Astrocyte (in vitro differentiated cells and primary cell): Measurements from ENCODE around the gene AGT. TPM values are rescaled to one million over a fixed set of nuclear protein-coding genes. Genes with fewer than 3 reads are reported as not detected.

Source experiments
- DNase-seq: peaks from one replicate; pipeline ENCODE4 v3.0.0-alpha.2; 2010; ENCODE audit warnings: low read depth
- FAIRE-seq: peaks from 2 replicates; lab custom pipeline; 2011; peaks lifted over from hg19 to GRCh38; lab: Jason Lieb, UNC
- H2AFZ ChIP-seq: 2 replicates; pipeline ENCODE4 v1.6.0; 2012; ENCODE audit warnings: low read depth, low read length, inconsistent platforms
- H3K27ac ChIP-seq: 2 replicates; pipeline ENCODE4 v1.5.1; 2011; ENCODE audit warnings: low read depth, low read length, inconsistent platforms
- H3K27me3 ChIP-seq: 2 replicates; pipeline ENCODE4 v1.6.0; 2011; ENCODE audit warnings: low read length, inconsistent platforms; ENCODE audit not compliant: insufficient read depth
- H3K36me3 ChIP-seq: 2 replicates; pipeline ENCODE4 v1.5.1; 2011; ENCODE audit warnings: low read length, inconsistent platforms; ENCODE audit not compliant: insufficient read depth
- H3K4me1 ChIP-seq: 2 replicates; pipeline ENCODE4 v1.5.1; 2011; ENCODE audit warnings: low read length, inconsistent platforms; ENCODE audit not compliant: insufficient read depth
- H3K4me2 ChIP-seq: 2 replicates; pipeline ENCODE4 v1.6.0; 2012; ENCODE audit warnings: low read length, inconsistent platforms
- H3K4me3 ChIP-seq: 2 replicates; pipeline ENCODE4 v1.5.1; 2011; ENCODE audit warnings: low read depth, mild to moderate bottlenecking, low read length, inconsistent platforms; ENCODE audit not compliant: insufficient read depth
- H3K79me2 ChIP-seq: 2 replicates; pipeline ENCODE4 v1.6.0; 2012; ENCODE audit warnings: mild to moderate bottlenecking, low read length, inconsistent platforms; ENCODE audit not compliant: insufficient read depth
- H3K9ac ChIP-seq: 2 replicates; pipeline ENCODE4 v1.6.0; 2012; ENCODE audit warnings: mild to moderate bottlenecking, low read length, inconsistent platforms
- H3K9me3 ChIP-seq: 2 replicates; pipeline ENCODE4 v1.5.1; 2012; ENCODE audit warnings: low read depth, mild to moderate bottlenecking, low read length, inconsistent platforms; ENCODE audit not compliant: insufficient read depth
- H4K20me1 ChIP-seq: 2 replicates; pipeline ENCODE4 v1.6.0; 2012; ENCODE audit warnings: low read length, inconsistent platforms; ENCODE audit not compliant: insufficient read depth
- H3K27ac Mint-ChIP-seq: one replicate; pipeline ENCODE4 v1.8.0; 2021; ENCODE audit warnings: mild to moderate bottlenecking, mixed read lengths; ENCODE audit not compliant: unreplicated experiment
- H3K27me3 Mint-ChIP-seq: one replicate; pipeline ENCODE4 v1.8.0; 2021; ENCODE audit warnings: low read depth, mixed read lengths; ENCODE audit not compliant: unreplicated experiment
- H3K36me3 Mint-ChIP-seq: one replicate; pipeline ENCODE4 v1.8.0; 2021; ENCODE audit warnings: low read depth, mixed read lengths; ENCODE audit not compliant: unreplicated experiment
- H3K4me1 Mint-ChIP-seq: one replicate; pipeline ENCODE4 v1.8.0; 2021; ENCODE audit warnings: low read depth, mixed read lengths; ENCODE audit not compliant: unreplicated experiment
- H3K4me3 Mint-ChIP-seq: one replicate; pipeline ENCODE4 v1.8.0; 2021; ENCODE audit warnings: mild to moderate bottlenecking, moderate library complexity, mixed read lengths; ENCODE audit not compliant: unreplicated experiment
- H3K9me3 Mint-ChIP-seq: one replicate; pipeline ENCODE4 v1.8.0; 2021; ENCODE audit warnings: mild to moderate bottlenecking, mixed read lengths; ENCODE audit not compliant: unreplicated experiment
- EZH2 ChIP-seq: IDR thresholded peaks from 2 replicates; pipeline ENCODE4 v1.6.1; 2012; ENCODE audit warnings: mild to moderate bottlenecking, low read length, inconsistent platforms; ENCODE audit not compliant: insufficient read depth
- total RNA-seq: library from RNA; stranded (reverse); gene quantifications from 2 replicates; pipeline ENCODE4 v1.2.1, GENCODE V29; 2021
- TF ChIP-seq, protein P1 (sequence below): IDR thresholded peaks from 2 replicates; pipeline ENCODE4 v1.5.1; 2011; ENCODE audit warnings: low read depth, mild to moderate bottlenecking, inconsistent platforms, low read length, moderate library complexity; ENCODE audit not compliant: insufficient read depth

Gene AGT
- total RNA-seq, 1 donor from 2014 or later = 1.2 TPM

DNA sequence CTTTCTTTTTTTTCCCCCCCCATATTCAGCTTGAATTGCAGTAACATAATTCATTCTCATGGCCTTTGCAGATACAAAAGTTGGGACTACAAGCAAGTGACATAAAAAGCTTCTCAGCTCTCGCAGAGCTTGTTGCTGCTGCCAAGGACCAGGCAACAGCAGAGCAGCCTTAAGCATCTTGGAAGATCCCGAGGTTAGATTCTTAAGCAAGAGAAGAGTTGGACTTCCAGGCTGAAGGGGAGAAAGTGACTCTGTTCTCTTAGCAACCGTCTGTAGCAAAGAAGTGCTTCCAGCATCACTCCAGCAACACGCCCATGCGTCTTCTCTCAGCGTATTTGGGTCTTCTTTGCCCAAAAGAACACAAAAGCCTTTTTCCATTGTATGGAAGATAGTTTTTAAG is 20.7 kb downstream of the AGT start:
- Histone ChIP-seq H4K20me1 (no peaks in the 10 kb centered on the region), H2AFZ (no peak overlapping the region), H3K27ac (no peak overlapping the region), H3K4me2 (no peak overlapping the region), H3K36me3 (peaks cover 22% of the 10 kb centered on the region), H3K9ac (no peak overlapping the region), H3K4me3 (no peak overlapping the region), H3K4me1 (no peaks in the 10 kb centered on the region), H3K9me3 (no peaks in the 10 kb centered on the region), H3K79me2 (no peaks in the 10 kb centered on the region), H3K27me3 (no peaks in the 10 kb centered on the region)
- Mint-ChIP-seq H3K9me3 (no peaks in the 10 kb centered on the region), H3K27me3 (no peaks in the 10 kb centered on the region), H3K27ac (no peak overlapping the region), H3K36me3 (peaks cover 17% of the 10 kb centered on the region), H3K4me3 (no peak overlapping the region), H3K4me1 (peaks cover 8% of the 10 kb centered on the region)
- FAIRE-seq (no peak), DNase-seq (no peak)
- no peak for TF ChIP-seq EZH2
- TF ChIP-seq, protein P1, sequence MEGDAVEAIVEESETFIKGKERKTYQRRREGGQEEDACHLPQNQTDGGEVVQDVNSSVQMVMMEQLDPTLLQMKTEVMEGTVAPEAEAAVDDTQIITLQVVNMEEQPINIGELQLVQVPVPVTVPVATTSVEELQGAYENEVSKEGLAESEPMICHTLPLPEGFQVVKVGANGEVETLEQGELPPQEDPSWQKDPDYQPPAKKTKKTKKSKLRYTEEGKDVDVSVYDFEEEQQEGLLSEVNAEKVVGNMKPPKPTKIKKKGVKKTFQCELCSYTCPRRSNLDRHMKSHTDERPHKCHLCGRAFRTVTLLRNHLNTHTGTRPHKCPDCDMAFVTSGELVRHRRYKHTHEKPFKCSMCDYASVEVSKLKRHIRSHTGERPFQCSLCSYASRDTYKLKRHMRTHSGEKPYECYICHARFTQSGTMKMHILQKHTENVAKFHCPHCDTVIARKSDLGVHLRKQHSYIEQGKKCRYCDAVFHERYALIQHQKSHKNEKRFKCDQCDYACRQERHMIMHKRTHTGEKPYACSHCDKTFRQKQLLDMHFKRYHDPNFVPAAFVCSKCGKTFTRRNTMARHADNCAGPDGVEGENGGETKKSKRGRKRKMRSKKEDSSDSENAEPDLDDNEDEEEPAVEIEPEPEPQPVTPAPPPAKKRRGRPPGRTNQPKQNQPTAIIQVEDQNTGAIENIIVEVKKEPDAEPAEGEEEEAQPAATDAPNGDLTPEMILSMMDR = no peak

DNA sequence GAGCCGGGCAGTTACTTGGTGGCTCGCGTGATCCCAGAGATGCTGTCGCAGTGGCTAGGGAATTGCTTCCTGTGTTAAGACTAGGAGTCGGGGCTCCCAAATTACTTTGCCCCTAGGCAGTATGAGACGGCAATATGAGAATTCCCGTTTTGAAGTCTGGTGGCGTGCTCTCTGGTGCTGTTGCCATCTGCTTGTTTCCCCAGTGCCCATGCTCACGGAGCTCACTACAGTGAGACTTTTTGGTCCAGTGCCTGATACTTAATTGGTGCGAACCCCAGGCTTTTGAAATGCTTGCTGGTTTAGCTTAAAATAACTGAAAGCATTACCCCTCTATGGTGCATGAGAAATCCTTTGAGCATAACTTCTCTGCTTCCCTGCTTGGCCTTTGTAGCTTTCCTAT is 22.3 kb downstream of the AGT start:
- no peak overlapping the region for H3K9ac ChIP-seq
- no peaks in the 10 kb centered on the region for H3K27me3 Mint-ChIP-seq
- no peak overlapping the region for H3K4me2 ChIP-seq
- H3K4me1 Mint-ChIP-seq = peaks cover 8% of the 10 kb centered on the region
- H3K36me3 Mint-ChIP-seq = peaks cover 15% of the 10 kb centered on the region
- no peaks in the 10 kb centered on the region for H3K4me1 ChIP-seq
- no peak overlapping the region for H3K4me3 ChIP-seq
- H4K20me1 ChIP-seq = no peaks in the 10 kb centered on the region
- TF ChIP-seq, protein P1 = no peak
- TF ChIP-seq EZH2 = no peak
- H3K27me3 ChIP-seq = no peaks in the 10 kb centered on the region
- no peaks in the 10 kb centered on the region for H3K9me3 Mint-ChIP-seq
- H3K79me2 ChIP-seq = no peaks in the 10 kb centered on the region
- no peak overlapping the region for H3K27ac ChIP-seq
- FAIRE-seq = no peak
- H3K9me3 ChIP-seq = no peaks in the 10 kb centered on the region
- no peak for DNase-seq
- no peak overlapping the region for H2AFZ ChIP-seq
- H3K4me3 Mint-ChIP-seq = no peak overlapping the region
- no peak overlapping the region for H3K27ac Mint-ChIP-seq
- peaks cover 30% of the 10 kb centered on the region for H3K36me3 ChIP-seq

GRCh38 chr1:230690101-230690500 is 23.8 kb downstream of the AGT start:
- Histone ChIP-seq H3K4me2 (no peak overlapping the region), H3K27ac (no peak overlapping the region), H3K79me2 (no peaks in the 10 kb centered on the region), H3K9me3 (no peaks in the 10 kb centered on the region), H3K4me3 (no peak overlapping the region), H3K36me3 (peaks cover 35% of the 10 kb centered on the region), H2AFZ (no peak overlapping the region), H3K9ac (no peak overlapping the region), H4K20me1 (no peaks in the 10 kb centered on the region), H3K27me3 (no peaks in the 10 kb centered on the region), H3K4me1 (no peaks in the 10 kb centered on the region)
- Mint-ChIP-seq H3K27me3 (no peaks in the 10 kb centered on the region), H3K4me3 (no peak overlapping the region), H3K36me3 (peaks cover 9% of the 10 kb centered on the region), H3K4me1 (peaks cover 8% of the 10 kb centered on the region), H3K27ac (no peak overlapping the region), H3K9me3 (no peaks in the 10 kb centered on the region)
- FAIRE-seq = no peak
- TF ChIP-seq, protein P1 = no peak
- no peak for TF ChIP-seq EZH2
- DNase-seq = no peak
